GM23338 (cell line): ENCODE results near the gene SPATA13. TPM values are rescaled to one million over a fixed set of nuclear protein-coding genes. Genes with fewer than 3 reads are reported as not detected.

Experiments
- ATAC-seq: fragments of 200-7000 bp; cut with Tn5 transposase; 3 replicates; pipeline ENCODE4 v1.9.1; 2020
- DNase-seq: peaks from one replicate; pipeline ENCODE4 v3.0.0-alpha.2; 2015; ENCODE audit warnings: low spot score
- H2AFZ ChIP-seq: fragments of 200-600 bp; sonication (generic); 2 replicates; pipeline ENCODE4 v1.8.0; 2016; ENCODE audit warnings: antibody characterized with exemption, mild to moderate bottlenecking, moderate library complexity
- H3F3A ChIP-seq: fragments of 200-600 bp; sonication (generic); replicated peaks from 2 replicates; pipeline ENCODE4 v1.8.0; 2017; ENCODE audit warnings: antibody characterized with exemption, mixed run types, low read depth
- H3K27ac ChIP-seq: fragments of 200-600 bp; sonication (generic); 2 replicates; pipeline ENCODE4 v1.6.1; 2016; ENCODE audit warnings: low read depth
- H3K27me3 ChIP-seq: fragments of 200-600 bp; sonication (generic); 2 replicates; pipeline ENCODE4 v1.8.0; 2016; ENCODE audit warnings: mild to moderate bottlenecking, mixed run types, moderate library complexity; ENCODE audit not compliant: insufficient read depth
- H3K36me3 ChIP-seq: fragments of 200-600 bp; sonication (generic); 2 replicates; pipeline ENCODE4 v1.8.0; 2016; ENCODE audit warnings: mild to moderate bottlenecking; ENCODE audit not compliant: insufficient read depth
- H3K4me1 ChIP-seq: fragments of 200-600 bp; sonication (generic); 2 replicates; pipeline ENCODE4 v1.8.0; 2016; ENCODE audit warnings: mild to moderate bottlenecking, moderate library complexity; ENCODE audit not compliant: insufficient read depth
- H3K4me2 ChIP-seq: fragments of 200-600 bp; sonication (generic); 2 replicates; pipeline ENCODE4 v1.7.1; 2017; ENCODE audit warnings: mixed run types
- H3K4me3 ChIP-seq: fragments of 200-600 bp; sonication (generic); 2 replicates; pipeline ENCODE4 v1.6.1; 2016; ENCODE audit warnings: mixed run types
- H3K79me2 ChIP-seq: fragments of 200-600 bp; sonication (generic); replicated peaks from 2 replicates; pipeline ENCODE4 v1.8.0; 2017; ENCODE audit warnings: mild to moderate bottlenecking; ENCODE audit not compliant: insufficient read depth
- H3K9me2 ChIP-seq: fragments of 200-600 bp; sonication (generic); 2 replicates; pipeline ENCODE4 v1.8.0; 2017; ENCODE audit not compliant: insufficient read depth
- H4K20me1 ChIP-seq: fragments of 200-600 bp; sonication (generic); replicated peaks from 2 replicates; pipeline ENCODE4 v1.8.0; 2017; ENCODE audit warnings: mild to moderate bottlenecking; ENCODE audit not compliant: insufficient read depth
- H3K27ac Mint-ChIP-seq: 2 replicates; pipeline ENCODE4 v1.8.0; 2020; ENCODE audit warnings: inconsistent platforms, mild to moderate bottlenecking, moderate library complexity, mixed read lengths
- H3K27me3 Mint-ChIP-seq: 3 replicates; pipeline ENCODE4 v1.8.0; 2022; ENCODE audit warnings: low read depth, mild to moderate bottlenecking, moderate library complexity, mixed read lengths, inconsistent platforms; ENCODE audit not compliant: insufficient read depth, poor library complexity
- H3K36me3 Mint-ChIP-seq: 3 replicates; pipeline ENCODE4 v1.8.0; 2021; ENCODE audit warnings: low read depth, mild to moderate bottlenecking, inconsistent platforms, moderate library complexity, mixed read lengths
- H3K4me1 Mint-ChIP-seq: 3 replicates; pipeline ENCODE4 v1.8.0; 2020; ENCODE audit warnings: mild to moderate bottlenecking, inconsistent platforms, mixed read lengths
- H3K4me3 Mint-ChIP-seq: 3 replicates; pipeline ENCODE4 v1.8.0; 2021; ENCODE audit warnings: moderate library complexity, mild to moderate bottlenecking, inconsistent platforms, mixed read lengths
- H3K9me3 Mint-ChIP-seq: 3 replicates; pipeline ENCODE4 v1.8.0; 2020; ENCODE audit warnings: moderate library complexity, mild to moderate bottlenecking, inconsistent platforms, mixed read lengths
- EZH2 ChIP-seq: fragments of 200-600 bp; sonication (generic); IDR thresholded peaks from one replicate; pipeline ENCODE4 v1.8.0; 2017; ENCODE audit warnings: antibody characterized with exemption, mild to moderate bottlenecking, low read depth; ENCODE audit not compliant: unreplicated experiment
- JUNB ChIP-seq: IDR thresholded peaks from one replicate; pipeline ENCODE4 v1.6.1; 2016; ENCODE audit warnings: antibody characterized with exemption; ENCODE audit not compliant: unreplicated experiment
- POLR2AphosphoS5 ChIP-seq: IDR thresholded peaks from 2 replicates; pipeline ENCODE4 v1.6.1; 2016; ENCODE audit warnings: antibody characterized with exemption, low read depth
- STAT1 ChIP-seq: IDR thresholded peaks from one replicate; pipeline ENCODE4 v1.6.1; 2016; ENCODE audit warnings: antibody characterized with exemption; ENCODE audit not compliant: unreplicated experiment
- polyA plus RNA-seq: library from polyadenylated mRNA; unstranded; fragments of >200 nt; fragmentation: Nextera tagmentation; extraction: Ambion mirVana; gene quantifications from 2 replicates; pipeline ENCODE4 v1.2.1, GENCODE V29; 2016
- total RNA-seq: library from RNA; depleted of rRNA; stranded (reverse); fragments of >200 nt; shearing (Covaris generic); gene quantifications from 2 replicates; pipeline ENCODE4 v1.2.3, GENCODE V29; 2014
- TF ChIP-seq, protein P1 (sequence below): fragments of 250-450 bp; sonication (Bioruptor Pico); IDR thresholded peaks from 2 replicates; pipeline ENCODE4 v1.5.0; 2020; ENCODE audit warnings: mild to moderate bottlenecking, moderate library complexity
- TF ChIP-seq, protein P2 (sequence below): IDR thresholded peaks from one replicate; pipeline ENCODE4 v1.6.1; 2018; ENCODE audit warnings: antibody characterized with exemption; ENCODE audit not compliant: unreplicated experiment

SPATA13 gene
- total and polyA plus RNA-seq, 2 experiments from 2014 or later, result 11.9 to 45.7 TPM

DNA sequence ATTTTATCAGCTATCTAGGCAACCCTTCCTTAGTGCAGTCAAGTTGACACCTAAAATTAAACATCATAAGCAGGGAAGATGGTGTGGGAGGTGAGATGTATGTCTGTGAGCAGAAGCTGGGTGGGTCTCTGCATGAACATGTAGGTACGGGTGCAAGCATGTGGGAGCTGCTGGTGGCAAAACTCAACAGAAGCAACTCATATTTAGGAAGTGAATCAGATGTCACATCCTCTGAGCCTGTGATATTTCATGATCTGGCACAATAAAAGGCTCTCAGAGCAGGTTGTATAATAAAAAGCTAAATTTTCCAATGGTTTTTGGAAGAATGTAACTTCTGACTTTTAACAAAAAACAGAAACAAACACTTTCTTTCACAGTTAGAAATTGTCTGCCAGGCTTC, 193.2 kb downstream of the SPATA13 start (continued):
- TF ChIP-seq, protein P1, sequence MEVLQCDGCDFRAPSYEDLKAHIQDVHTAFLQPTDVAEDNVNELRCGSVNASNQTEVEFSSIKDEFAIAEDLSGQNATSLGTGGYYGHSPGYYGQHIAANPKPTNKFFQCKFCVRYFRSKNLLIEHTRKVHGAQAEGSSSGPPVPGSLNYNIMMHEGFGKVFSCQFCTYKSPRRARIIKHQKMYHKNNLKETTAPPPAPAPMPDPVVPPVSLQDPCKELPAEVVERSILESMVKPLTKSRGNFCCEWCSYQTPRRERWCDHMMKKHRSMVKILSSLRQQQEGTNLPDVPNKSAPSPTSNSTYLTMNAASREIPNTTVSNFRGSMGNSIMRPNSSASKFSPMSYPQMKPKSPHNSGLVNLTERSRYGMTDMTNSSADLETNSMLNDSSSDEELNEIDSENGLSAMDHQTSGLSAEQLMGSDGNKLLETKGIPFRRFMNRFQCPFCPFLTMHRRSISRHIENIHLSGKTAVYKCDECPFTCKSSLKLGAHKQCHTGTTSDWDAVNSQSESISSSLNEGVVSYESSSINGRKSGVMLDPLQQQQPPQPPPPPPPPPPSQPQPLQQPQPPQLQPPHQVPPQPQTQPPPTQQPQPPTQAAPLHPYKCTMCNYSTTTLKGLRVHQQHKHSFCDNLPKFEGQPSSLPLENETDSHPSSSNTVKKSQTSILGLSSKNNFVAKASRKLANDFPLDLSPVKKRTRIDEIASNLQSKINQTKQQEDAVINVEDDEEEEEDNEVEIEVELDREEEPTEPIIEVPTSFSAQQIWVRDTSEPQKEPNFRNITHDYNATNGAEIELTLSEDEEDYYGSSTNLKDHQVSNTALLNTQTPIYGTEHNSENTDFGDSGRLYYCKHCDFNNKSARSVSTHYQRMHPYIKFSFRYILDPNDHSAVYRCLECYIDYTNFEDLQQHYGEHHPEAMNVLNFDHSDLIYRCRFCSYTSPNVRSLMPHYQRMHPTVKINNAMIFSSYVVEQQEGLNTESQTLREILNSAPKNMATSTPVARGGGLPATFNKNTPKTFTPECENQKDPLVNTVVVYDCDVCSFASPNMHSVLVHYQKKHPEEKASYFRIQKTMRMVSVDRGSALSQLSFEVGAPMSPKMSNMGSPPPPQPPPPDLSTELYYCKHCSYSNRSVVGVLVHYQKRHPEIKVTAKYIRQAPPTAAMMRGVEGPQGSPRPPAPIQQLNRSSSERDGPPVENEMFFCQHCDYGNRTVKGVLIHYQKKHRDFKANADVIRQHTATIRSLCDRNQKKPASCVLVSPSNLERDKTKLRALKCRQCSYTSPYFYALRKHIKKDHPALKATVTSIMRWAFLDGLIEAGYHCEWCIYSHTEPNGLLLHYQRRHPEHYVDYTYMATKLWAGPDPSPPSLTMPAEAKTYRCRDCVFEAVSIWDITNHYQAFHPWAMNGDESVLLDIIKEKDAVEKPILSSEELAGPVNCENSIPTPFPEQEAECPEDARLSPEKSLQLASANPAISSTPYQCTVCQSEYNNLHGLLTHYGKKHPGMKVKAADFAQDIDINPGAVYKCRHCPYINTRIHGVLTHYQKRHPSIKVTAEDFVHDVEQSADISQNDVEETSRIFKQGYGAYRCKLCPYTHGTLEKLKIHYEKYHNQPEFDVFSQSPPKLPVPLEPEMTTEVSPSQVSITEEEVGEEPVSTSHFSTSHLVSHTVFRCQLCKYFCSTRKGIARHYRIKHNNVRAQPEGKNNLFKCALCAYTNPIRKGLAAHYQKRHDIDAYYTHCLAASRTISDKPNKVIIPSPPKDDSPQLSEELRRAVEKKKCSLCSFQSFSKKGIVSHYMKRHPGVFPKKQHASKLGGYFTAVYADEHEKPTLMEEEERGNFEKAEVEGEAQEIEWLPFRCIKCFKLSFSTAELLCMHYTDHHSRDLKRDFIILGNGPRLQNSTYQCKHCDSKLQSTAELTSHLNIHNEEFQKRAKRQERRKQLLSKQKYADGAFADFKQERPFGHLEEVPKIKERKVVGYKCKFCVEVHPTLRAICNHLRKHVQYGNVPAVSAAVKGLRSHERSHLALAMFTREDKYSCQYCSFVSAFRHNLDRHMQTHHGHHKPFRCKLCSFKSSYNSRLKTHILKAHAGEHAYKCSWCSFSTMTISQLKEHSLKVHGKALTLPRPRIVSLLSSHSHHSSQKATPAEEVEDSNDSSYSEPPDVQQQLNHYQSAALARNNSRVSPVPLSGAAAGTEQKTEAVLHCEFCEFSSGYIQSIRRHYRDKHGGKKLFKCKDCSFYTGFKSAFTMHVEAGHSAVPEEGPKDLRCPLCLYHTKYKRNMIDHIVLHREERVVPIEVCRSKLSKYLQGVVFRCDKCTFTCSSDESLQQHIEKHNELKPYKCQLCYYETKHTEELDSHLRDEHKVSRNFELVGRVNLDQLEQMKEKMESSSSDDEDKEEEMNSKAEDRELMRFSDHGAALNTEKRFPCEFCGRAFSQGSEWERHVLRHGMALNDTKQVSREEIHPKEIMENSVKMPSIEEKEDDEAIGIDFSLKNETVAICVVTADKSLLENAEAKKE (CRISPR knock-in tag), result no peak
- TF ChIP-seq POLR2AphosphoS5, result no peak

DNA sequence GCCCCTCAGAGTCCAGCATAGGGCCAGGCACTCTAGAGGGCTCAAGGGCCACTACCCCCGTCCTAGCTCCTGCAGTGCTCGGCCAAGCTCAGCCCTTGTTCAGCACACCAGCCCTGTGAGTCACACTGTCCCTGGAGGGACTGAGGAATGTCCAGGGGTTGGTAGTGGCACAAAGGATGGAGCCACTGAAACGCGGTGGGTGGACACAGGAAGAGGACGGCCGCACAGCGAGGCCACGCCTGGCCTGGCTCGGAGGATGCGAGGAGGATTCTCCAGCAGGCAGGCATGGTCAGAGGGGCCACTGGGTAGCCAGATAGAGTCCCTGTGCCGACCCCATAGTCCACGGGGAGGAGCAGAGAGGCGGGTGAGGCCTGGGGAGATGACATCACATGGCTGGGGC, 194.6 kb downstream of the SPATA13 start:
- Histone ChIP-seq H3K79me2 (no peaks in the 10 kb centered on the region), H3K9me2 (no peaks in the 10 kb centered on the region), H2AFZ (no peak overlapping the region), H3F3A (peaks cover 9% of the 10 kb centered on the region; the same call in 1 of the 2 replicates), H3K27me3 (no peaks in the 10 kb centered on the region), H3K36me3 (no peaks in the 10 kb centered on the region), H3K4me2 (no peak overlapping the region), H3K4me3 (no peak overlapping the region), H4K20me1 (no peaks in the 10 kb centered on the region), H3K27ac (no peak overlapping the region), H3K4me1 (no peaks in the 10 kb centered on the region)
- ATAC-seq (no peak), DNase-seq (no peak)
- Mint-ChIP-seq H3K27me3 (peaks cover 5% of the 10 kb centered on the region), H3K4me3 (no peak overlapping the region), H3K4me1 (peaks cover 3% of the 10 kb centered on the region; the same call in 1 of the 3 replicates), H3K36me3 (no peaks in the 10 kb centered on the region), H3K9me3 (peaks cover 2% of the 10 kb centered on the region; the same call in 2 of the 3 replicates), H3K27ac (no peak overlapping the region)
- TF ChIP-seq POLR2AphosphoS5 (no peak), STAT1 (no peak), JUNB (no peak), EZH2 (no peak)
- TF ChIP-seq, protein P1 (CRISPR knock-in tag), result no peak
- TF ChIP-seq, protein P2, sequence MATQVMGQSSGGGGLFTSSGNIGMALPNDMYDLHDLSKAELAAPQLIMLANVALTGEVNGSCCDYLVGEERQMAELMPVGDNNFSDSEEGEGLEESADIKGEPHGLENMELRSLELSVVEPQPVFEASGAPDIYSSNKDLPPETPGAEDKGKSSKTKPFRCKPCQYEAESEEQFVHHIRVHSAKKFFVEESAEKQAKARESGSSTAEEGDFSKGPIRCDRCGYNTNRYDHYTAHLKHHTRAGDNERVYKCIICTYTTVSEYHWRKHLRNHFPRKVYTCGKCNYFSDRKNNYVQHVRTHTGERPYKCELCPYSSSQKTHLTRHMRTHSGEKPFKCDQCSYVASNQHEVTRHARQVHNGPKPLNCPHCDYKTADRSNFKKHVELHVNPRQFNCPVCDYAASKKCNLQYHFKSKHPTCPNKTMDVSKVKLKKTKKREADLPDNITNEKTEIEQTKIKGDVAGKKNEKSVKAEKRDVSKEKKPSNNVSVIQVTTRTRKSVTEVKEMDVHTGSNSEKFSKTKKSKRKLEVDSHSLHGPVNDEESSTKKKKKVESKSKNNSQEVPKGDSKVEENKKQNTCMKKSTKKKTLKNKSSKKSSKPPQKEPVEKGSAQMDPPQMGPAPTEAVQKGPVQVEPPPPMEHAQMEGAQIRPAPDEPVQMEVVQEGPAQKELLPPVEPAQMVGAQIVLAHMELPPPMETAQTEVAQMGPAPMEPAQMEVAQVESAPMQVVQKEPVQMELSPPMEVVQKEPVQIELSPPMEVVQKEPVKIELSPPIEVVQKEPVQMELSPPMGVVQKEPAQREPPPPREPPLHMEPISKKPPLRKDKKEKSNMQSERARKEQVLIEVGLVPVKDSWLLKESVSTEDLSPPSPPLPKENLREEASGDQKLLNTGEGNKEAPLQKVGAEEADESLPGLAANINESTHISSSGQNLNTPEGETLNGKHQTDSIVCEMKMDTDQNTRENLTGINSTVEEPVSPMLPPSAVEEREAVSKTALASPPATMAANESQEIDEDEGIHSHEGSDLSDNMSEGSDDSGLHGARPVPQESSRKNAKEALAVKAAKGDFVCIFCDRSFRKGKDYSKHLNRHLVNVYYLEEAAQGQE, result no peak
